Coronary artery (tissue), 2 donors: ENCODE data around the gene RAB11A.

Experiments
- DNase-seq: peaks from one replicate; pipeline ENCODE4 v3.0.0-alpha.2; 2017; ENCODE audit warnings: low spot score
- H3K27ac ChIP-seq, 2 donors: fragments of 200-600 bp; sonication (generic); one replicate each; pipeline ENCODE4 v1.5.1; 2016 to 2019
- H3K4me3 ChIP-seq: fragments of 200-600 bp; sonication (generic); 2 replicates; pipeline ENCODE4 v1.5.1; 2016; ENCODE audit warnings: mild to moderate bottlenecking, moderate library complexity
- CTCF ChIP-seq: fragments of 200-600 bp; sonication (generic); IDR thresholded peaks from one replicate; pipeline ENCODE4 v1.5.1; 2019; ENCODE audit warnings: antibody characterized with exemption

Gene RAB11A

GRCh38 chr15:65902373-65902772 is 33.1 kb downstream of the RAB11A start:
- TF ChIP-seq CTCF: no peak
- Histone ChIP-seq H3K27ac (no peak overlapping the region), H3K4me3 (no peak overlapping the region)
- DNase-seq: no peak

- no peak for DNase-seq
- Histone ChIP-seq H3K4me3 (no peak overlapping the region), H3K27ac (no peak overlapping the region)
- TF ChIP-seq CTCF: no peak
Observed at GRCh38 chr15:65903296-65904073, 34.2 kb downstream of the RAB11A start.

GRCh38 chr15:65904301-65904700 is 35.0 kb downstream of the RAB11A start:
- no peak for DNase-seq
- no peak for TF ChIP-seq CTCF
- no peak overlapping the region for H3K27ac ChIP-seq
- H3K4me3 ChIP-seq: no peak overlapping the region

- no peak overlapping the region for H3K4me3 ChIP-seq
- H3K27ac ChIP-seq: no peak overlapping the region
- no peak for TF ChIP-seq CTCF
- DNase-seq: no peak
Observed at GRCh38 chr15:65906396-65906795, 37.1 kb downstream of the RAB11A start.

- no peak for DNase-seq
- Histone ChIP-seq H3K27ac (no peak overlapping the region), H3K4me3 (no peak overlapping the region)
- TF ChIP-seq CTCF: no peak
Observed at GRCh38 chr15:65907661-65908060, 38.4 kb downstream of the RAB11A start.

- DNase-seq: peak; percentile 45
- no peak overlapping the region for H3K27ac ChIP-seq
- no peak for TF ChIP-seq CTCF
- no peak overlapping the region for H3K4me3 ChIP-seq
Observed at GRCh38 chr15:65908876-65909275, 39.6 kb downstream of the RAB11A start.

- Histone ChIP-seq H3K4me3 (no peak overlapping the region), H3K27ac (no peak overlapping the region)
- no peak for TF ChIP-seq CTCF
- peak; percentile 36 for DNase-seq
Observed at GRCh38 chr15:65909831-65910230, 40.5 kb downstream of the RAB11A start.
